Measurements from ENCODE around the gene LYPD4. TPM values are rescaled to one million over a fixed set of nuclear protein-coding genes. Genes with fewer than 3 reads are reported as not detected.

The LYPD4 gene
- total RNA-seq, 2 experiments from 2014 or later = not detected

- Mint-ChIP-seq H3K4me1 (ENCODE audit: low read depth) (peaks cover 47% of the 10 kb centered on the region), H3K27ac (peak overlapping the region; percentile 94), H3K4me3 (peak overlapping the region; percentile 83), H3K9me3 (no peaks in the 10 kb centered on the region), H3K27me3 (no peaks in the 10 kb centered on the region), H3K36me3 (ENCODE audit: low read depth) (peaks cover 53% of the 10 kb centered on the region)
- intact Hi-C loops (cut with micrococcal nuclease) = no loop called here
- CTCF ChIA-PET = interaction anchor here (0.9 to 4.2 kb wide), 5 partner anchors 10 to 97 kb away, joined by 3 to 48 read pairs (median 10); partner anchors contain the start of genes CD79A and RABAC1
- no peak for TF ChIP-seq CTCF (IDR thresholded peaks at IDR 0.05)
- POLR2A ChIA-PET = interaction anchor here (1.2 to 7.5 kb wide), 13 partner anchors 10 to 97 kb away, joined by 3 to 169 read pairs (median 12); partner anchors contain the start of genes ARHGEF1, CD79A, ERFL and RABAC1
- ATAC-seq (no peak), DNase-seq (no peak)
These were observed 16.8 kb upstream of the LYPD4 start for GRCh38 chr19:41861116-41861768.

GRCh38 chr19:41860419-41861115 lies 16.1 kb upstream of the LYPD4 start:
- Mint-ChIP-seq H3K27me3 (no peaks in the 10 kb centered on the region), H3K27ac (peak overlapping the region; percentile 94), H3K4me3 (peak overlapping the region; percentile 83), H3K9me3 (no peaks in the 10 kb centered on the region), H3K4me1 (ENCODE audit: low read depth) (peaks cover 44% of the 10 kb centered on the region), H3K36me3 (ENCODE audit: low read depth) (peaks cover 48% of the 10 kb centered on the region)
- no peak for TF ChIP-seq CTCF (IDR thresholded peaks at IDR 0.05)
- CTCF ChIA-PET = interaction anchor here (0.9 to 4.2 kb wide), 11 partner anchors 11 to 175 kb away, joined by 3 to 48 read pairs (median 5); partner anchors contain the start of genes CD79A and RABAC1
- intact Hi-C loops (cut with micrococcal nuclease) = no loop called here
- POLR2A ChIA-PET = interaction anchor here (0.6 to 7.5 kb wide), 24 partner anchors 9 to 598 kb away, joined by 3 to 169 read pairs (median 7); partner anchors contain the start of genes ARHGEF1, CD79A, ERFL and RABAC1
- ATAC-seq (no peak), DNase-seq (no peak)

- intact Hi-C loops (cut with micrococcal nuclease) = no loop called here
- DNase-seq (peak; percentile 98), ATAC-seq (peak; percentile 90)
- Mint-ChIP-seq H3K4me3 (peak within 1 kb of the TSS; percentile 83), H3K4me1 (ENCODE audit: low read depth) (peaks cover 39% of the 10 kb centered on the region), H3K27me3 (no peaks in the 10 kb centered on the region), H3K27ac (peak within 1 kb of the TSS; percentile 96), H3K9me3 (no peaks in the 10 kb centered on the region), H3K36me3 (ENCODE audit: low read depth) (peaks cover 42% of the 10 kb centered on the region)
- ChIA-PET POLR2A (interaction anchor here (0.6 to 7.5 kb wide), 32 partner anchors 9 to 597 kb away, joined by 3 to 169 read pairs (median 4); partner anchors contain the start of genes ARHGEF1, CD79A, DMAC2 and ERFL), CTCF (interaction anchor here (0.9 to 4.2 kb wide), 15 partner anchors 9 to 263 kb away, joined by 3 to 48 read pairs (median 4); partner anchors contain the start of gene RABAC1)
- TF ChIP-seq CTCF (IDR thresholded peaks at IDR 0.05) = peak; percentile 65
These were observed 15.3 kb upstream of the LYPD4 start, which contains the start of gene RPS19 for GRCh38 chr19:41859618-41860418. Gene RPS19 (plus strand): TSS chr19:41860255. CDS start chr19:41860775, 520 bp downstream.

GRCh38 chr19:41859213-41859617 lies 14.7 kb upstream of the LYPD4 start:
- no peaks in the 10 kb centered on the region for H3K27me3 Mint-ChIP-seq
- TF ChIP-seq CTCF (IDR thresholded peaks at IDR 0.05) = no peak

More at GRCh38 chr19:41859213-41859617, 14.7 kb upstream of the LYPD4 start:
- Mint-ChIP-seq H3K4me3 (peak overlapping the region; percentile 83), H3K27ac (peak overlapping the region; percentile 96), H3K36me3 (ENCODE audit: low read depth) (peaks cover 36% of the 10 kb centered on the region), H3K9me3 (no peaks in the 10 kb centered on the region), H3K4me1 (ENCODE audit: low read depth) (peaks cover 33% of the 10 kb centered on the region)
- POLR2A ChIA-PET = interaction anchor here (0.7 to 7.5 kb wide), 20 partner anchors 8 to 383 kb away, joined by 3 to 169 read pairs (median 8); partner anchors contain the start of genes ARHGEF1, CD79A, ERFL and RABAC1
- CTCF ChIA-PET = interaction anchor here (0.6 to 4.2 kb wide), 13 partner anchors 8 to 262 kb away, joined by 3 to 48 read pairs (median 5); partner anchors contain the start of gene RABAC1
- DNase-seq (no peak), ATAC-seq (no peak)
- intact Hi-C loops (cut with micrococcal nuclease) = no loop called here

Data from activated CD8-positive, alpha-beta T cell treated with anti-CD3 and anti-CD28 coated beads for 36 hours (primary cell).